COR-L47 (cell line): Measurements from ENCODE around the gene SFXN3.
A peak's percentile ranks its signal among the peaks of the same experiment; 100 is the strongest.

ENCODE experiments used
- DNase-seq: peaks from one replicate; lab custom pipeline; 2025; lab: John Stamatoyannopoulos, UW

SFXN3 gene

GRCh38 chr10:101076630-101077029, 45.6 kb downstream of the SFXN3 start:
- DNase-seq: no peak

GRCh38 chr10:101079874-101080273, 48.8 kb downstream of the SFXN3 start:
- peak; percentile 59 for DNase-seq

- no peak for DNase-seq
Measured at GRCh38 chr10:101080933-101081931, 50.2 kb downstream of the SFXN3 start.

GRCh38 chr10:101085846-101086245, 54.8 kb downstream of the SFXN3 start:
- DNase-seq: no peak

- DNase-seq: no peak
Measured at GRCh38 chr10:101087376-101087775, 56.3 kb downstream of the SFXN3 start.

- no peak for DNase-seq
Measured at GRCh38 chr10:101087965-101088364, 56.9 kb downstream of the SFXN3 start.

GRCh38 chr10:101089520-101090299, 58.7 kb downstream of the SFXN3 start:
- no peak for DNase-seq

GRCh38 chr10:101090597-101090996, 59.6 kb downstream of the SFXN3 start:
- no peak for DNase-seq
